ENCODE results near the gene ST6GALNAC4.

DNA sequence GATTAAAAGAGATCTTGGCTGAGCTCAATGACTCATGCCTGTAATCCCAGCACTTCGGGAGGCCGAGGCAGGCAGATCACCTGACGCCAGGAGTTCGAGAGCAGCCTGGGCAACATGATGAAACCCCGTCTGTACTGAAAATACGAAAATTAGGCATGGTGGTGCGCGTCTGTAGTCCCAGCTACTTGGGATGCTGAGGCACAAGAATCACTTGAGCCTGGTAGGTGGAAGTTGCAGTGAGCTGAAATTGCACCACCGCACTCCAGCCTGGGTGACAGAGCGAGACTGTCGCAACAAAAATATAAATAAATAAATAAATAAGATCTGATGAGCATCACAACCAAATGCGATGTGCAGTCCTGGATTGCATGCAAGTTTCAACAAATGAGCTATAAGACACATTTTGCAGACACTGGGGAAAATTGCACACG lies 53.6 kb downstream of the ST6GALNAC4 start:
- TF ChIP-seq EZH2phosphoT487 (IDR thresholded peaks at IDR 0.05; ENCODE audit: low read depth) = no peak
- TF ChIP-seq, protein P1, sequence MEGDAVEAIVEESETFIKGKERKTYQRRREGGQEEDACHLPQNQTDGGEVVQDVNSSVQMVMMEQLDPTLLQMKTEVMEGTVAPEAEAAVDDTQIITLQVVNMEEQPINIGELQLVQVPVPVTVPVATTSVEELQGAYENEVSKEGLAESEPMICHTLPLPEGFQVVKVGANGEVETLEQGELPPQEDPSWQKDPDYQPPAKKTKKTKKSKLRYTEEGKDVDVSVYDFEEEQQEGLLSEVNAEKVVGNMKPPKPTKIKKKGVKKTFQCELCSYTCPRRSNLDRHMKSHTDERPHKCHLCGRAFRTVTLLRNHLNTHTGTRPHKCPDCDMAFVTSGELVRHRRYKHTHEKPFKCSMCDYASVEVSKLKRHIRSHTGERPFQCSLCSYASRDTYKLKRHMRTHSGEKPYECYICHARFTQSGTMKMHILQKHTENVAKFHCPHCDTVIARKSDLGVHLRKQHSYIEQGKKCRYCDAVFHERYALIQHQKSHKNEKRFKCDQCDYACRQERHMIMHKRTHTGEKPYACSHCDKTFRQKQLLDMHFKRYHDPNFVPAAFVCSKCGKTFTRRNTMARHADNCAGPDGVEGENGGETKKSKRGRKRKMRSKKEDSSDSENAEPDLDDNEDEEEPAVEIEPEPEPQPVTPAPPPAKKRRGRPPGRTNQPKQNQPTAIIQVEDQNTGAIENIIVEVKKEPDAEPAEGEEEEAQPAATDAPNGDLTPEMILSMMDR (IDR thresholded peaks at IDR 0.05; ENCODE audit: low read depth, low read length) = no peak
